DMS114 treated with DMSO at 0.1 percent for 48 hours (cell line): ENCODE results near the gene C11orf68.

ENCODE experiments used
- DNase-seq: peaks from one replicate; lab custom pipeline; 2025; ENCODE audit not compliant: unreplicated experiment; lab: John Stamatoyannopoulos, UW

The C11orf68 gene

DNA sequence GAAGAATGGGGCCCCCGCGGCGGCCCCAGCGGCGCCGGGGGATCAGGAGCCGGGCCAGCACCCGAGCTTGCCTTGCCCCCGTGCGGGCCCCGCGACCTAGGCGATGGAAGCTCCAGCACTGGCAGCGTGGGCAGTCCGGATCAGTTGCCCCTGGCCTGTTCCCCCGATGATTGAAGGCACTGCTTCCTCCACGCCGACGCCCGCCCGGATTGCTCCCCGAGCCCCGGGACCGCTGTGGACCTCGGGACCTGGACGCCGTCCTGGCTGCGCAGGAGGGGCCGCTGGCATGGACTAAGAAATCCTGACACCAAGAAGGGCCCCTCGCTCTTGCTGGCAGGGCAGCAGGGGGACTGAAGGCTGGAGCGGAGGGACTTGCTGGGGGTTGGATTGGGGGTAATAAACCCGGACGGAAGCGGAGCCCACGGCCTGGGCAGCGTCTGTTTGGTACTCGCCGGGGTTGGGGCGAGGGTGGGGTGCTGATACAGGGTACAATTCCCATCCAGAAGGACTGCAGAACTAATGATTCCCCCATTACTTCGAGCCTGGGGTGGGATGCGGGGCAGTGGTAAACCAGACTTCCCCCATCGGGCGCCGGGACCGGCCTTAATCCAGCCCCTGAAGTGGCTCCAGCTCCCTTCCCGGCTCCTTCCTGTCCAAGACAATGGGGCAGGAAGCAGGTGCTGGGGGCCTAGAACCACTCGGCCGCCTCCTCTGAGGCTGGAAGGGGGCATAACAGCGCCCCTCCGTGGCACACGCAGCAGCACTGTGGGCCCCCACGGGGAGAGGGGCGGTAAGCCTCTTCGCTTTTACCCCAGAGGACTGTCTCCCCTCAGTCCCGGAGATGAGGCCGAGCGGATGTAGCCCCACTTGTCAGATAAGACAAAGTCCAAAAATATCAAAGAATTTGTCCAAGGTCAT lies 27.4 kb downstream of the C11orf68 start:
- no peak for DNase-seq

DNA sequence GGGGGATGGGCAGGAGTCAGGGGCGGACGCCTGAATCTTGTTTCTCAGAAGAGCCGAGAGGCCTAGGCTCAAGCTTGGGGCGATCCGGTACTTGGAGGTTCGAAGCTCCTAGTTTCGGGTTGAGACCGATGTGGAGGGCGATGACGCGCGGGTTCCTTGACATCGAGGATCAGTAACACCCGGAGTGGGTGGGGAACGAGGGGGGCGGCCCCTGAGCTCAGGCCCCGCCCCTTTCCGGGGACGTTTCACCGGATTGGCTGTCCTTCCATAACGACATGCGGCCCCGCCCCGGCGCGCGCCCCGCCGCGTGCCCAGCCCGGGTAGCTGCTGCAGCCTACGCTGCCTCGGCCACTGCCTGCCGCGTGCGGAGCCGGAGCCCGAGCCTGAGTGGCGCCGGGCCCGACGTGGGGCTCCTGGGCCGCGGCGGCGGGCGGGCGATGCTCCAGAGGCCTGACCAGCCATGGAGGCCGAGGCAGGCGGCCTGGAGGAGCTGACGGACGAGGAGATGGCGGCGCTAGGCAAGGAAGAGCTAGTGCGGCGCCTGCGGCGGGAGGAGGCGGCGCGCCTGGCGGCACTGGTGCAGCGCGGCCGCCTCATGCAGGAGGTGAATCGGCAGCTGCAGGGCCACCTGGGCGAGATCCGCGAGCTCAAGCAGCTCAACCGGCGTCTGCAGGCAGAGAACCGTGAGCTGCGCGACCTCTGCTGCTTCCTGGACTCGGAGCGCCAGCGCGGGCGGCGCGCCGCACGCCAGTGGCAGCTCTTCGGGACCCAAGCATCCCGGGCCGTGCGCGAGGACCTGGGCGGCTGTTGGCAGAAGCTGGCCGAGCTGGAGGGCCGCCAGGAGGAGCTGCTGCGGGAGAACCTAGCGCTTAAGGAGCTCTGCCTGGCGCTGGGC lies 28.3 kb downstream of the C11orf68 start, which contains the start of gene CCDC85B:
Gene CCDC85B (plus strand): TSS at position 350 of the 895 bp plus-strand sequence. CDS start 111 bp downstream, at position 461.
- peak; percentile 86 for DNase-seq

DNA sequence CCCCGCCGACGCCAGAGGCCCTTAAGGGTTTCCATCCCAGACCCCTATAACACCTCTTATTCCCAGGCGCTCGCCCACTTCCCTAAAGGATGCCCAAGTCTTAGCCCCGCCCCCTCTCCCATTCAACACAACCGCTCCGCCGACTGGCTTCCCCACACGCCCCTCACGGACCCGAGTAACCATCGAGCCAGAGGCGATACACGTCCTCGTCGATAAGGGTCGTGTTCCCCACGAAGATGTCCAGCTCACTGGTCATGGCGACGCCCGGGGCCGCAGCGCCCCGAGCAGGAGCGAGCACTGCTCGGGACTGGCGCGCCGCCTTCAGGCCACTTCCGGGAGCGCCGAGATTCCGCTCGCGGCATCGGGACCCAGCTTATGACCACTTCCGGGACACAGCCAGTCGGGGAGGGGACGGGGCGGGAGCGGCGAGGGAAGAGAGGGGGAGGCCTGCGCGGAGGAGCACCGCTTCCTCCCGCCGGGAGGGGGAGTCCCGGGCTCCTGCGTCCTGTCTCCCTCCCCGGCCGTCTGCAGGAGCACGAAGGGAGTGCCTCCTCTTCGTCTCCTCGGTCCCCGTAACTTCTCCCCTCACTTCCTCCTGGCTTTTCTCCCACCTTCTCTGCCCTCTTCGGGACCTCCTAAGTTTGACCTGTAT lies 30.6 kb downstream of the C11orf68 start, which contains the start of gene FIBP:
Gene FIBP (minus strand): TSS at position 309 of the 652 bp plus-strand sequence. CDS start 53 bp downstream, at position 256.
- peak; percentile 92 for DNase-seq

DNA sequence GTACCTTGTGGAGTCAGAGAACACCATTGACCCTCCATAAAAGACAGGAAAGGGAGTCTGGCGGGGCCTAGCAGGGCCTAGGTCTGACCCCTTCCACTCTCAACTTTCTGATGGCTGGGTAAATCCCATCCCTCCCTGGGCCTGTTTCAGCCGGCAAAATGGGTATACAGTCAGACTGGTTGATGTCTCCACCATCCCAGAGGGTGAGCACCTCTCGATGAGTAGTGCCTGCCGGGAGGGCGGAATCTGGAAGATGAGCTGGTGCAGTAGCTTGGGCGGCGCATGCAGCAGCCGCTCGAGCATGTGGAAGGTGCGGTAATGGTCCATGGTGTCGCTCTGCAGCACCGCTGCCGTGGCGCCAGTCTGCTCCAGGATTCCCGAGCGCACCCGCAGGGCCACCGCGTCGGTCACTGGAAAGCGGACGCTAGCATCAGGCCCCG lies 31.1 kb downstream of the C11orf68 start:
- DNase-seq, result no peak

DNA sequence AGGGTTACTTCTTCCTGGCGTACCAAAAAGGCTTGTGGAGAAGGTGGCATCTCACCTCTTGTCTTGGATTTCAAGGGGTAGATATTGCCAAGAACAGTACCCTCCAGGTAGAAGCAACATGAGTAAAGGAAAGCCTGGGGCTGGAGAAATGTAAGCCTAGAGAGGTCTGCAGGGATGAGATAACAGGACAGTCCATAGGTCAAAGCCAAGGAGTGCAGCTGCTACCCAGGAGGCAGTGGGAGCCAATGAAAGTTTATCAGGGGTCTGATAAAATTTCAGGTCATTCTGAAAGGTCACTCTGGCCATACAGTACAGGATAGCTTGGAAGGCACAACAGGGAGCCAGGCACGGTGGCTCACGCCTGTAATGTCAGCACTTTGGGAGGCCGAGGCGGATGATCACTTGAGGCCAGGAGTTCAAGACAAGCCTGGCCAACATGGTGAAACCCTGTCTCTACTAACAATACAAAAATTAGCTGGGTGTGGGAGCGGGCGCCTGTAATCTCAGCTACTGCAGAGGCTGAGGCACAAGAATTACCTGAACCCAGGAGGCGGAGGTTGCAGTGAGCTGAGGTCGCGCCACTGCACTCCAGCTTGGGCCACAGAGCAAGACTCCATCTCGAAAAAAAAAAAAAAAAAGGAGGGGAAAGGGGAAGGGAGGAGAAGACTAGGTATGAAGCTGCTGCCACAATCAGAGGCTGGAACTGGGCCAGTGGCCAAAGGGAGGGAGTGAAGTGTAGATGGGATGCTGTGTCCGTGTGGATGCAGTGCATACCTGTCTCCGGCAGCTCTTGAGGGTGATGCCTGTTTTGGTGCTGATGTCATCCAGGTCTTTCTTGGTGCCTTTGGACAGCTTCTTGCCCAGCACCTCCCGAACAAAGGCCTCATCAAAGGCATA lies 31.8 kb downstream of the C11orf68 start:
- DNase-seq, result no peak

DNA sequence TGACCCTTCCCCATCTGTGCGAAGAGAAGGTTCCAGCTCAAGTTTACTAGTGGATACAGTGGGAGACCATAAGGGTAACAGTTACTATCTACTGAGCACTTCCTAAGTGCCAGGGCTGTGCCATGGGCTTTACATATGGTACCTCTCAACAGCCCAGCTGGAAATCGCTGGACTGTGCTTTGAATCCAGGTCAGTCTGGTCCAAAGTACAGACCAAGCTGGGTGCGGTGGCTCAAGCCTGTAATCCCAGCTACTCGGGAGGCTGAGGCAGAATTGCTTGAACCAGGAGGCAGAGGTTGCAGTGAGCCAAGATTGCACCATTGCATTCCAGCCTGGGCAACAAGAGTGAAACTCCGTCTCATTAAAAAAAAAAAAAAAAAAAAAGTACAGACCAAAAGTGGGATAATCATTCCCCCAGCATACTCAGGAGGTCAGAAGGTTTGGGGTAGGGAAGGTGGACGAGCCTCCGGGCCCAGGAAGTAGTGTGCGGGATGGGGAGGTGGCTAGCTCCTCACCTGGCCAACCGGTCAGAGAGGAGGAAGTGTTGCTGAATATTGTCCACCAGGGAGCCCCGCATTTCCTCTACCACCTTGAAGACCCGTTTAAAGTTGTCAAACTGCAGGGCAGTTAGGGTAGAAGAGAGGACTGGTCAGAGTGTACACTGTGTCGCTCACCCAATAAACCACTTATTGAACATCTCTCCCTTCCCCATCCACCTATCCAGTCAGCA lies 32.9 kb downstream of the C11orf68 start:
- DNase-seq, result no peak

DNA sequence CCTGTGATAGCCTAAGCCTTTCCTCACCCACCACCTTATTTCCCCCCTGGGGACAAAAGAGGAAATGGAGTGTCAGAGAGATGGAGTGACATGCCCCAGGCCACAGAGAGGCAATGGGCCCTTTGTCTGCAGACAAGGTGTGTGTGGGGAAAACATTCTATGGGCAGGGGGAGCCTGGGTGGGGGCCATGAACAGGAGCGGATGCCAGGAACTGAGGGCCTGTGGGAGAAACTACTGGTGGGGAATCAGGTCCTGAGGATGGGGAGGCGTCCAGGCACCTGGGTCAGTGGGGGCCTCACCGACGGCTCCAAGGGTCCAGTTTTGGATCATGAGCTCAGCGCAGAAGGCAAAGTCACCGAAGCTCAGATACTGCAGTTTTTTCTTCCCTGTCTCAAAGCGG lies 33.6 kb downstream of the C11orf68 start:
- no peak for DNase-seq

DNA sequence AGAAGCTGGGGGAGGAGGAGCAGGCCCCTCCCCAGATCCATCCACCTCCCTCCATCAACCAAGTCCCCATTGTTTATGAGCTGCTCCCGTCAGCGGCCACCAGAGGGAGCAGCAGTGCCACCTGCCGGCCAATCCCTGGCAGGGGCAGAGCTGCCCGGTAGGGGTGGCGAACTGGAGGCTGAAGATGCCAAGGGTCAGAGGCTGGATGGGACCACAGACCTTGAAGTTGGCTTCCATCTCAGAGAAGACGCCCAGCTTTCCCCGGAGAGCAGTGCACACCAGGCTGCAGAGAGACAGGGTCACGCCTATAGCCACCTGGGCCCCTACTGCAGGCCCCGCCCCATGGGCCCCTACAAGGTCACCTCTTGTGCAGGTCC lies 34.2 kb downstream of the C11orf68 start:
- peak; percentile 67 for DNase-seq

DNA sequence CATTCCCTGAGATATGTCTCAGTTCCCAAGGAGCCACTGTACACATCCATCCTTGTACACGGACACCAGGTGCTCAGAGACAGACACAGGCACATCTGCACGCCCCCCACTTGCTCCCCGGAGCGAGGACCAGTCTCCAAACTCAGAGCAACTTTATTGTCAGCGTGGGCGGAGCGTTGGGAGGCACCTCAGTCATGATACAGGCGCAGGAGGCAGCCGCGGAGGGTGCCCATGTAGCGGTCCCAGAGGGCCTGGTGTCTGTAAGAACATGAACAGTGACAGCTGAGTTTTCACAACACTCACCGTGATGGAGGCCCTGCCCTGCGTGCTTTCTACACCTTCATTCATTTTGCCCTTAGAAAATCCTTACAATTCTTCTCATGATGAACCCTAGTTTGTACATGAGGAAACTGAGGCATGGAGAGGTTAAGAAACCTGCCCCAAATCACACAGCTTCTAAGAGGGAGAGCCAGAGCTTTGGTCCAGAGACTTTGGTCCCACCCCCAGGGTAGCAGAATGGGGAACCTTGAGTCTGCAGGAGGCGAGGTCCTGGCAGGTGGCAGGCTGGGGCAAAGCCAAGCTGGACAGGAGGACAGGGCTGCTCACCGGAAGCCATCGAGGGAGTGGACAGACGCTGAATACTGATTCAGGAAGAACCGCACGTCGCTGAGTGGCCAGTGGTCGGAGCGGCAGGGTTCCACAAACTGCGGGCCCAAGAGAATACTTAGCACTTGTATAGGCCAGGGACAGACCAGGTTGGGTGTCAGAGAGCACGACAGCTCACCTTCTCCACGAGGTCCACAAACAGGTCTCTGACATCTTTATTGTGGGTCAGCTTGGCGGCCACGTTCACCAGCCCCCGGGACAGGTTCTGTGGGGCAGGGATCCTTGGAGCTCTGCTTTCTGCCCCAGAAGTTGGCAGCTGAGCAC lies 34.8 kb downstream of the C11orf68 start:
- no peak for DNase-seq

DNA sequence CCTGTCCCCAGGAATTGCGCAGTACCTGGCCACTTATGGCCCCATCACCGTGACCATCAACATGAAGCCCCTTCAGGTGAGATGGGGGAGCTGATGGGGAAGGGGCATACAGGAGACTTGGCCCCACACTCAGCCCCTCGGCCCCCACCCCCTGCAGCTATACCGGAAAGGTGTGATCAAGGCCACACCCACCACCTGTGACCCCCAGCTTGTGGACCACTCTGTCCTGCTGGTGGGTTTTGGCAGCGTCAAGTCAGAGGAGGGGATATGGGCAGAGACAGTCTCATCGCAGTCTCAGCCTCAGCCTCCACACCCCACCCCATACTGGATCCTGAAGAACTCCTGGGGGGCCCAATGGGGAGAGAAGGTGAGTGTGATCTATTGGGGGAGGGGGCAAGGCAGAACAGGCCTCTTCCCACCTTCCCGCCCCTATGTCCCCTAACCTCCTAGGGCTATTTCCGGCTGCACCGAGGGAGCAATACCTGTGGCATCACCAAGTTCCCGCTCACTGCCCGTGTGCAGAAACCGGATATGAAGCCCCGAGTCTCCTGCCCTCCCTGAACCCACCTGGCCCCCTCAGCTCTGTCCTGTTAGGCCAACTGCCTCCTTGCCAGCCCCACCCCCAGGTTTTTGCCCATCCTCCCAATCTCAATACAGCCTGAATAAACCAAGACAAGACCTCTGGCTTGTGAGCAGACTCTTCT lies 35.7 kb downstream of the C11orf68 start:
- DNase-seq, result no peak

DNA sequence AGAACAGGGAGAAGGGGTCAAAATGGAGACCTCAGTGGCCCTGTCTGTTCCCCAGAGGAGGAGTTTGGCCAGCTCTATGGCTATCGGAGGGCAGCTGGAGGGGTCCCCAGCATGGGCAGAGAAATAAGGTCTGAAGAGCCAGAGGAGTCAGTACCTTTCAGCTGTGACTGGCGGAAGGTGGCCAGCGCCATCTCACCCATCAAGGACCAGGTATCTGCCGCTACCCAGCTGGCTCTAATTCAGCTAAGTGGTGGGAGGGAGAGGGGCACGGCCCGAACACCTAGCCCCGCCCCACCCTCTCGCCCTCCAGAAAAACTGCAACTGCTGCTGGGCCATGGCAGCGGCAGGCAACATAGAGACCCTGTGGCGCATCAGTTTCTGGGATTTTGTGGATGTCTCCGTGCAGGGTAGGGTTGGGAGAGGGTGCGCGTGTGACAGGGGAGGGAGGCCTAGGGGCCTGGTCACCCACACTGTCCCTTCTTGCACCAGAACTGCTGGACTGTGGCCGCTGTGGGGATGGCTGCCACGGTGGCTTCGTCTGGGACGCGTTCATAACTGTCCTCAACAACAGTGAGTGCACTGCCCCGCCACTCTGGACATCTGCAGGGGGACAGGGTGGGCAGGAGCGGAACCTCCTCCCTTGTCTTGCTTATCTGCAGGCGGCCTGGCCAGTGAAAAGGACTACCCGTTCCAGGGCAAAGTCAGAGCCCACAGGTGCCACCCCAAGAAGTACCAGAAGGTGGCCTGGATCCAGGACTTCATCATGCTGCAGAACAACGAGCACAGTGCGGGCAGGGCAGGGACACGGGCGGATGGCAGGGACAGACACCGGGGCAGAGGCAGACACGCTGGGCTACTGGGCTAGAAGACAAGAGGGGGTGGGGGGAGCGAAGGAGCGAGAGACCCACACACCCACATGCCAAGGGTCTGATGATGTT lies 36.5 kb downstream of the C11orf68 start:
- DNase-seq, result no peak

DNA sequence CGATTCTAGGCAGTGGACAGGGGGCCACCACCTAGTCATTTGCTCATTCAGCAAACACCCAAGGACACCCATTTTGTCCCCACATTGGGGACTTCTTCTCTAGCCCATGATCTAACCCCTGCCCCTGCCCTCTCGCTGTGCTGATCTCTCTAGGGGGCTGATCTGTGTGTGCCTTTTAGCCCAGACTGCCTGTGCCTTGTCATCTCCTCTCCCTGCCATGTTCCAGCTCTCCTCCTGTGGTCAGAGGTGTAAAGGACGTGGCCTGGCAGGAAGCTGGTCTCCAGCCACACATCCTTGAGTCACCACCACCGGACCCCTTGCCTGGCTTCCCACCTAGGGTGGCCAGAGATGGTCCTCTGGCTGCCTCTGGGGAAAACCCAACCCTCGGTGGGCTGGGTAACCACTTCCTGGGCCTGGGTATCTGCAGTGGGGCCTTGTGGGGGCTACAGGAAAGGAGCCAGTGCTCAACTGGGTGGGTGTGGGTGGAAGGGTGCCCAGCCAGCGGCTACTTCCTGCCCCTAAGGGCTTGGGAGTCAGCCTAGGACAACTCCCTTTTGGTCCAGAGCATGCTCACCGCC lies 37.9 kb downstream of the C11orf68 start:
- DNase-seq, result no peak

DNA sequence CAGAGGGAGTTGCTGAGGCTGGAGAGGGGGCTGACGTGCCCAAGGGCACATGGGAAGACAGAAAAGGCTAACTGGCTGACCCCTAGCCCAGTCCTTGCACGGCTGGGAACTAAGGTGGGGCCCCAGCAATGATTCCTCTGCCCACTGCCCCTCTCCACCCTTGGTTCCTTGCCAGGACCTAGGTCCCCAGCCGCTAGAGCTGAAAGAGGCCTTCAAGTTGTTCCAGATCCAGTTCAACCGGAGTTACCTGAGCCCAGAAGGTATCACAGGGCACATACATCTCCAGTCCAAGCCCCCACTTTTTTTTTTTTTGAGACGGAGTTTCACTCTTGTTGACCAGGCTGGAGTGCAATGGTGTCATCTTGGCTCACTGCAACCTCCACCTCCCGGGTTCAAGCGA lies 38.8 kb downstream of the C11orf68 start:
- no peak for DNase-seq

DNA sequence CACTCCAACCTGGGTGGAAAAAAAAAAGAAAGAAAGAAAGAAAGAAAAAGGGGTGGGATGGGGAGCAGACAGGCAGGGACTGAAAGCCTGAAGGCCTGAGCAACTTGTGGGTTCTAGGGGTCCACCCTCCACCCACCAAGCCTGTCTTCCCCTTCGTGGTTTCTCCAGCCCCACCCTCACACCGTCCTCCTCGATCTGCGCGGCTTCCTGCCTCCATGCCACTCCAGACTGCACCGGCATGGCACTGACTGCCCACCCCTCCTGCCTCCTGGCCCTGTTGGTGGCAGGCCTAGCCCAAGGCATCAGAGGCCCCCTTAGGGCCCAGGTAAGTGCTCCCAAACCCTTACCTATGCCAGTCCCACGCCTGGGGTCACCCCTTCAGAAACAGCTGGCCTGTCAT lies 39.2 kb downstream of the C11orf68 start, which contains the start of gene CTSW:
Gene CTSW (plus strand): TSS at position 221 of the 400 bp plus-strand sequence. CDS start 18 bp downstream, at position 239.
- no peak for DNase-seq

DNA sequence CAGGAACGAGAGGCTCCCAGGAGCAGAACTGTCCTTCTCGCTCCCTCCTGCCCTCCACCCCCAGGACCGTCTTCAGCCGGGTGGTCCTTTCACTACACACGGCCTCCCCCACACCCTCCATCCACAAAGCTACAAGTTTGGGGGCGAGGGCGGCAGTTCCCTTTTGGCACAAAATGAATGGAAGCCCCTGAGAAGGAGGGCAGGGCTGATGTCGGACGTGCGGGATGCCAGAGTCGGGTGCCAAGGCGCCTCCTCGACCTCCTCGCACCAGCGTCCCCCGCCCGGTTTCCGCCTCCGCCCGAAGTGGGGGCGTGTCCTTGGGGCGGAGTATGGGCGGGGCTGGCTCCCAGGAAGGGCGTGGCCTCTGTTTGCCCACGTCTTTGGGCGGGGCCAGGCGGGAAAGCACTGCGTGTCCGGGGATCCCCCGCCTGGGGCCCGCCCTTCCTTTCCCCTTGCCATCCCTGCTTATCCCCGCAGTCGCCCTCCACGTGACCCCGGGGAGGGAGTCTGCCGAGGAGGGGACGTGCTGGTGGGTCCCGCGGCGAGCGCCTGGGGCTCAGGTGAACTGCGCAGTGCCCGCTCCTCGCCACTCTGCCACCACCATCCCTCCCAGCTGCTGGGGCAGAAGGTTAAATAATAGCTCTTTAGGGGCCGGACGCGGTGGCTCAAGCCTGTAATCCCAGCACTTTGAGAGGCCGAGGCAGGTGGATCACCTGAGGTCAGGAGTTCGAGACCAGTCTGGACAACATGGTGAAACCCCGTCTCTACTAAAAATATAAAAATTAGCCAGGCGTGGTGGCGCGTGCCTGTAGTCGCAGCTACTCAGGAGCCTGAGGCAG lies 45.3 kb downstream of the C11orf68 start:
- DNase-seq, result peak; percentile 80
